ENCODE results near the gene F8. TPM values are rescaled to one million over a fixed set of nuclear protein-coding genes. Genes with fewer than 3 reads are reported as not detected.

The F8 gene
- total RNA-seq = 10 to 100 TPM in 1 of 2 donors, 1 to 10 TPM in 1; 7.0 to 27.4 TPM
- 1 to 10 TPM; 4.1 to 5.8 (median 4.8) TPM for polyA plus RNA-seq (ENCODE audit: insufficient read length in 6 of 6)
- long read RNA-seq, donor 1 = 0 reads
- long read RNA-seq, donor 2, partial matches to known transcripts = 68 of 153 reads
- long read RNA-seq, donor 2, other reads (novel, unspliced or antisense) = 85 of 153 reads
- long read RNA-seq, donor 3, partial matches to known transcripts = 0 of 1 reads
- long read RNA-seq, donor 3, other reads (novel, unspliced or antisense) = 0 of 1 reads
- long read RNA-seq, donor 4, partial matches to known transcripts = 0 of 1 reads
- long read RNA-seq, donor 4, other reads (novel, unspliced or antisense) = 0 of 1 reads
- long read RNA-seq, donor 5, partial matches to known transcripts = 0 of 2 reads
- long read RNA-seq, donor 5, other reads (novel, unspliced or antisense) = 0 of 2 reads
- long read RNA-seq, donor 6, partial matches to known transcripts = 211 of 220 reads
- long read RNA-seq, donor 6, other reads (novel, unspliced or antisense) = 6 of 220 reads
- long read RNA-seq, donor 7 = 0 reads
- long read RNA-seq, donor 8, partial matches to known transcripts = 0 of 2 reads
- long read RNA-seq, donor 8, other reads (novel, unspliced or antisense) = 0 of 2 reads
- long read RNA-seq, donor 9 = 0 reads
- long read RNA-seq, donor 10, partial matches to known transcripts = 2 of 3 reads
- long read RNA-seq, donor 10, other reads (novel, unspliced or antisense) = 0 of 3 reads
- long read RNA-seq, donor 11, partial matches to known transcripts = 0 of 2 reads
- long read RNA-seq, donor 11, other reads (novel, unspliced or antisense) = 0 of 2 reads
- long read RNA-seq, donor 12 = 0 reads

DNA sequence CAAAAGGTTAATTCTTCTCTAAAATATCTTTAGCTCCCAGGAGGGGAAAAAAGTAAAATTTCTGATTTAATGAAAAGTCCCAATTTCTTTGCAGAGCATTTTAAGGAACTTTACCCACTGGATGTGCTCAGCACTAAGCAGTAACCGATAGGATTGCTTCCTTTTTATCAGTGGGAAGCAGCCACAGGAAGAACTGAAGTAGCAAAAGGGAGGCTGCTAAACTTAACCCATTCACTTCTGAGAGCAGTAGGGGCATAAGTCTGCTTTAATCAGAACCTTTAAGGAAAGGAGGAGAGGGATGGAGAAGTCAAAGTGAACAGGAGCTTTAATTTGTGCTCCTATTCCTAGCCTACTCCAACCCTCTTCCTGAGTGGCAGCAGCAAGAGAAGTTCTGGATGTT is at the start of gene F8:
Gene F8, minus strand, starts transcription at position 139 of the 400 bp plus-strand sequence. CDS start 171 bp downstream, outside the sequence.
- Histone ChIP-seq H3K9me3 (no peaks in the 10 kb centered on the region), H3K36me3 (no peaks in the 10 kb centered on the region), H3K27me3 (no peaks in the 10 kb centered on the region), H3K4me1 (peaks cover 0 to 4% of the 10 kb centered on the region in 2 donors), H3K27ac (no peak within 1 kb of the TSS), H3K4me3 (peak within 1 kb of the TSS in 1 of 2 donors; percentile 16)
- intact Hi-C loops (cut with DNase I) = no loop called here
- DNase-seq (no peak), ATAC-seq (no peak)
- TF ChIP-seq, protein P1, sequence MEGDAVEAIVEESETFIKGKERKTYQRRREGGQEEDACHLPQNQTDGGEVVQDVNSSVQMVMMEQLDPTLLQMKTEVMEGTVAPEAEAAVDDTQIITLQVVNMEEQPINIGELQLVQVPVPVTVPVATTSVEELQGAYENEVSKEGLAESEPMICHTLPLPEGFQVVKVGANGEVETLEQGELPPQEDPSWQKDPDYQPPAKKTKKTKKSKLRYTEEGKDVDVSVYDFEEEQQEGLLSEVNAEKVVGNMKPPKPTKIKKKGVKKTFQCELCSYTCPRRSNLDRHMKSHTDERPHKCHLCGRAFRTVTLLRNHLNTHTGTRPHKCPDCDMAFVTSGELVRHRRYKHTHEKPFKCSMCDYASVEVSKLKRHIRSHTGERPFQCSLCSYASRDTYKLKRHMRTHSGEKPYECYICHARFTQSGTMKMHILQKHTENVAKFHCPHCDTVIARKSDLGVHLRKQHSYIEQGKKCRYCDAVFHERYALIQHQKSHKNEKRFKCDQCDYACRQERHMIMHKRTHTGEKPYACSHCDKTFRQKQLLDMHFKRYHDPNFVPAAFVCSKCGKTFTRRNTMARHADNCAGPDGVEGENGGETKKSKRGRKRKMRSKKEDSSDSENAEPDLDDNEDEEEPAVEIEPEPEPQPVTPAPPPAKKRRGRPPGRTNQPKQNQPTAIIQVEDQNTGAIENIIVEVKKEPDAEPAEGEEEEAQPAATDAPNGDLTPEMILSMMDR (IDR thresholded peaks at IDR 0.05) = no peak

DNA sequence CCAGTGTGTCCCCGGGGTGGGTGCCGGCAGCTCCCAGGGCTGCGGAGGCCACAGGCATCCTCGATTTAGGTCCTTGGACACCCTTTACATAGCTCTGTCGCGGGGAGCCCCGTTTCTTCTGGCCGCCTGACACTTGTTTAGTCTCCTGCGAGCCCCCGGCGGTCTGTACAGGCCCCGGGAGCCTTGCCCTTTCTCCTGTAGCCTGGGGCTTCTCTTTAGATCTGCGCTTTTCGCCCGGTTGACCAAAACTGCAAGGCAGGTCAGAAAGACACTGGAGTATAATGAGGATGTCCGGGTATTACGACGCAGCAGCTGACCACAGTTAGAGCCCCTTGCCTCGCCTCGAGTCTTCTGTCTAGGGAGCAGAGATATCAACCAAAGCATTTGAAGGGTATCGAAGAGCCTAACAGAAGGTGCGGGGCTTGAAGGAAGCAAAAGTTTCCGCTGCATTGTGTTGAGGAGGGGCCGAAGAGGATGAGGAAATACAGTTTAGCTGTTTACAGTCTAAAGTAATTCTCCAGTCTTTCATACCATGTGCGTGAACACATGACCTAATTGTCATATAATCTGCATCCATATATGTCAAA is 49.3 kb upstream of the F8 start:
- ATAC-seq (peak; percentile 3), DNase-seq (peak in 1 of 4 donors; percentile 76)
- H3K9me3 ChIP-seq = no peaks in the 10 kb centered on the region
- H3K27me3 ChIP-seq = no peaks in the 10 kb centered on the region
- peaks cover 0 to 23% of the 10 kb centered on the region in 2 donors for H3K4me1 ChIP-seq
- peak overlapping the region; percentile 45 to 63 for H3K4me3 ChIP-seq
- H3K36me3 ChIP-seq = peaks cover 0 to 4% of the 10 kb centered on the region in 2 donors
- intact Hi-C loops (cut with DNase I) = no loop called here
- peak overlapping the region; percentile 80 to 86 for H3K27ac ChIP-seq
- TF ChIP-seq, protein P1 (IDR thresholded peaks at IDR 0.05) = no peak

DNA sequence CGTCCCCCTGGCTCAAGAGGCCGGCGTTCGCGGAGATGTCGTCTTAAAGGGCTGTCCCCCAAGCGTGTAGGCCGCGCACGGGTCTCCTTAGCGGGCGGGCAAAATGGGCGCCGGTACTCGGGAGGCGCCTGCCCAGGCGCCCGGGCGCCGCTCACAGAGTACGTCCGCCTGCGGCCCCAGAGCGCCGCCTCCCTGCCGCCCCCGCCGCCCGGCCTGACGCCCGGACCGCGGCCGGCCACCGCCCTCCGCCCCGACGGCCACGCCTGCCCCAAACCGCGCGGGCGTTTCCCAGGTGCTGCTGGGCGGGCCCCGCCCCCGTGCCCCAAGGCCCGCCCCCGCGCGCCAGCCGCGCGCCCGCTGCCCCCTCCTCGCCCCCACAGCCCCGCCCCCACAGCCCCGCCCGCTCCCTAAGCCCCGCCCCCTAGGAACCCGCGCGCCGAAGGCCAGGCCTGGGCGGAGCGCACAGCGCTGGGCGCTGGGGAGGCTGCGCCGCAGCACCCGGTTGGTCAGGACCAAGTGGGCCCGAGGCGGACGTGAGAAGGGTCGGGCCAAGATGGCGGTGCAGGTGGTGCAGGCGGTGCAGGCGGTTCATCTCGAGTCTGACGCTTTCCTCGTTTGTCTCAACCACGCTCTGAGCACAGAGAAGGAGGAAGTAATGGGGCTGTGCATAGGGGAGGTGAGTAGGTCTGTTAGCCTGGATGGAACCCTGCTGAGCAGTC is 48.6 kb upstream of the F8 start, which contains the start of the genes BRCC3, CMC4 and MTCP1:
Gene BRCC3, plus strand, starts transcription at position 534 of the 719 bp plus-strand sequence. Its CDS starts 20 bp downstream, at position 554.
Gene CMC4, minus strand, starts transcription at position 162 of the 719 bp plus-strand sequence. CDS start 7,113 bp downstream, outside the sequence.
Gene MTCP1, minus strand, starts transcription at position 162 of the 719 bp plus-strand sequence. CDS start 5,126 bp downstream, outside the sequence.
- DNase-seq (peak; percentile 62 to 95 (median 86)), ATAC-seq (peak; percentile 95)
- intact Hi-C loops (cut with DNase I) = no loop called here
- Histone ChIP-seq H3K27ac (peak within 1 kb of the TSS; percentile 80 to 86), H3K27me3 (no peaks in the 10 kb centered on the region), H3K4me3 (peak within 1 kb of the TSS; percentile 45 to 63), H3K9me3 (no peaks in the 10 kb centered on the region), H3K4me1 (peaks cover 0 to 23% of the 10 kb centered on the region in 2 donors), H3K36me3 (no peaks in the 10 kb centered on the region)
- TF ChIP-seq, protein P1 (IDR thresholded peaks at IDR 0.05) = no peak

DNA sequence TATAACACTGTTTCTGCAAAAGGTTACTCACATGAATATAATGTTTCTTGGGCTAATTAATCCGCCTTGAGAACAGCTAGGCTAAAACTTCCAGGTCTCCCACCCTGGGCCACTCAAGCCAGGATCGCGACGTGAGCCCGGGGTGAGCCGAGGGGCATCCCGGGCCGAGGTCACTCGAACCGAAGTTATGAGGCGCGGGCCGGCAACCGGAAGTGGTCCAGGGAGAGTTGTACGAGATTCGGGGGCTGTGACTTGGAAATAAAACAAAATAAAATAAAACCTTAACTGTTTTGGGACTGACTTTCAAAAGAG is 48.1 kb upstream of the F8 start:
- TF ChIP-seq, protein P1 (IDR thresholded peaks at IDR 0.05) = no peak
- ATAC-seq = peak; percentile 8
- Histone ChIP-seq H3K27me3 (no peaks in the 10 kb centered on the region), H3K36me3 (no peaks in the 10 kb centered on the region), H3K9me3 (no peaks in the 10 kb centered on the region), H3K4me3 (peak overlapping the region; percentile 35 to 55), H3K4me1 (peaks cover 0 to 23% of the 10 kb centered on the region in 2 donors), H3K27ac (peak overlapping the region; percentile 80 to 86)
- intact Hi-C loops (cut with DNase I) = no loop called here
- DNase-seq = no peak

Data from left lung (tissue), 14 donors.